ENCODE data around the gene HK2.
"Not testable (repeated sequence)": the region's sequence is repeated elsewhere in the genome, so short reads cannot be mapped to it uniquely, and the experiment has no call there.

Gene HK2

GRCh38 chr2:74833418-74834233, at the start of gene HK2:
Gene HK2, plus strand, starts transcription at chr2:74834127. Its CDS starts 454 bp downstream, at chr2:74834581.
- DNase-seq (ENCODE audit: low spot score): peak; percentile 96

GRCh38 chr2:74789271-74789670, 44.7 kb upstream of the HK2 start:
- no peak for DNase-seq (ENCODE audit: low spot score)

GRCh38 chr2:74792282-74792681, 41.6 kb upstream of the HK2 start:
- DNase-seq (ENCODE audit: low spot score): no peak

- not testable (repeated sequence) for DNase-seq (ENCODE audit: low spot score)
Measured at GRCh38 chr2:74794878-74795277, 39.0 kb upstream of the HK2 start.

GRCh38 chr2:74806355-74806839, 27.5 kb upstream of the HK2 start:
- no peak for DNase-seq (ENCODE audit: low spot score)

- no peak for DNase-seq (ENCODE audit: low spot score)
Measured at GRCh38 chr2:74806920-74807319, 27.0 kb upstream of the HK2 start.

- DNase-seq (ENCODE audit: low spot score): no peak
Measured at GRCh38 chr2:74812787-74813590, 20.9 kb upstream of the HK2 start.

GRCh38 chr2:74814102-74814501, 19.8 kb upstream of the HK2 start:
- no peak for DNase-seq (ENCODE audit: low spot score)

- DNase-seq (ENCODE audit: low spot score): no peak
Measured at GRCh38 chr2:74815941-74816340, 18.0 kb upstream of the HK2 start.

- no peak for DNase-seq (ENCODE audit: low spot score)
Measured at GRCh38 chr2:74816540-74817303, 17.2 kb upstream of the HK2 start.

GRCh38 chr2:74817304-74817675, 16.6 kb upstream of the HK2 start:
- no peak for DNase-seq (ENCODE audit: low spot score)

GRCh38 chr2:74819702-74820101, 14.2 kb upstream of the HK2 start:
- no peak for DNase-seq (ENCODE audit: low spot score)

GRCh38 chr2:74821177-74822126, 12.5 kb upstream of the HK2 start:
- no peak for DNase-seq (ENCODE audit: low spot score)

GRCh38 chr2:74822771-74823566, 11.0 kb upstream of the HK2 start:
- DNase-seq (ENCODE audit: low spot score): no peak

GRCh38 chr2:74824679-74825078, 9.2 kb upstream of the HK2 start:
- no peak for DNase-seq (ENCODE audit: low spot score)

- DNase-seq (ENCODE audit: low spot score): no peak
Measured at GRCh38 chr2:74828543-74828942, 5.4 kb upstream of the HK2 start.

- no peak for DNase-seq (ENCODE audit: low spot score)
Measured at GRCh38 chr2:74831693-74832530, 2.0 kb upstream of the HK2 start.

GRCh38 chr2:74834234-74834791, 386 bp downstream of the HK2 start:
- peak; percentile 24 for DNase-seq (ENCODE audit: low spot score)

Measured in germinal center (tissue), 1 donor.